DND-41 (cell line): ENCODE data around the gene CPN2.
A peak's percentile ranks its signal among the peaks of the same experiment; 100 is the strongest.

Experiments
- ATAC-seq: fragments of 200-7000 bp; cut with Tn5 transposase; 3 replicates; pipeline ENCODE4 v1.9.1; 2021; ENCODE audit warnings: low read depth; ENCODE audit not compliant: insufficient read depth
- DNase-seq: peaks from one replicate; pipeline ENCODE4 v3.0.0-alpha.2; 2020
- H2AFZ ChIP-seq: 2 replicates; pipeline ENCODE4 v1.6.0; 2012; ENCODE audit warnings: low read depth, low read length
- H3K27ac ChIP-seq: 2 replicates; pipeline ENCODE4 v1.5.1; 2012; ENCODE audit warnings: low read length, inconsistent platforms
- H3K27me3 ChIP-seq: fragments of 200-600 bp; sonication (generic); 2 replicates; pipeline ENCODE4 v1.6.0; 2012; ENCODE audit warnings: low read length, mild to moderate bottlenecking, inconsistent platforms; ENCODE audit not compliant: insufficient read depth, poor library complexity
- H3K36me3 ChIP-seq: 2 replicates; pipeline ENCODE4 v1.5.1; 2012; ENCODE audit warnings: low read length, inconsistent platforms; ENCODE audit not compliant: insufficient read depth
- H3K4me1 ChIP-seq: 2 replicates; pipeline ENCODE4 v1.5.1; 2012; ENCODE audit warnings: mild to moderate bottlenecking, low read length; ENCODE audit not compliant: insufficient read depth
- H3K4me2 ChIP-seq: 2 replicates; pipeline ENCODE4 v1.6.0; 2012; ENCODE audit warnings: mild to moderate bottlenecking, moderate library complexity, low read length, inconsistent platforms; ENCODE audit not compliant: insufficient read depth
- H3K4me3 ChIP-seq, 2 experiments: fragments of 200-600 bp in 1 of 2; shearing (Covaris generic) in 1 of 2; 2 replicates each; pipeline ENCODE4 v1.5.1; 2012 to 2016; ENCODE audit warnings: inconsistent platforms in 2 of 2, low read length in 2 of 2, mild to moderate bottlenecking in 2 of 2, low read depth in 1 of 2, moderate library complexity in 1 of 2
- H3K79me2 ChIP-seq: 2 replicates; pipeline ENCODE4 v1.6.0; 2012; ENCODE audit warnings: low read length, inconsistent platforms; ENCODE audit not compliant: insufficient read depth
- H3K9ac ChIP-seq: 2 replicates; pipeline ENCODE4 v1.6.0; 2012; ENCODE audit warnings: low read depth, mild to moderate bottlenecking, inconsistent platforms, low read length, moderate library complexity
- H3K9me3 ChIP-seq: 2 replicates; pipeline ENCODE4 v1.5.1; 2012; ENCODE audit warnings: low read length, moderate library complexity, mild to moderate bottlenecking, inconsistent platforms; ENCODE audit not compliant: insufficient read depth, severe bottlenecking
- H4K20me1 ChIP-seq: 2 replicates; pipeline ENCODE4 v1.6.0; 2012; ENCODE audit warnings: low read length; ENCODE audit not compliant: insufficient read depth
- EZH2 ChIP-seq: IDR thresholded peaks from 3 replicates; pipeline ENCODE4 v1.6.1; 2012; ENCODE audit warnings: borderline replicate concordance, low read depth, mild to moderate bottlenecking, moderate library complexity, low read length, inconsistent platforms; ENCODE audit not compliant: severe bottlenecking
- TF ChIP-seq, protein P1 (sequence below): IDR thresholded peaks from 2 replicates; pipeline ENCODE4 v1.5.1; 2012; ENCODE audit warnings: borderline replicate concordance, low read length, moderate library complexity, mild to moderate bottlenecking; ENCODE audit not compliant: poor library complexity, severe bottlenecking; ENCODE audit errors: extremely low read depth

The CPN2 gene

DNA sequence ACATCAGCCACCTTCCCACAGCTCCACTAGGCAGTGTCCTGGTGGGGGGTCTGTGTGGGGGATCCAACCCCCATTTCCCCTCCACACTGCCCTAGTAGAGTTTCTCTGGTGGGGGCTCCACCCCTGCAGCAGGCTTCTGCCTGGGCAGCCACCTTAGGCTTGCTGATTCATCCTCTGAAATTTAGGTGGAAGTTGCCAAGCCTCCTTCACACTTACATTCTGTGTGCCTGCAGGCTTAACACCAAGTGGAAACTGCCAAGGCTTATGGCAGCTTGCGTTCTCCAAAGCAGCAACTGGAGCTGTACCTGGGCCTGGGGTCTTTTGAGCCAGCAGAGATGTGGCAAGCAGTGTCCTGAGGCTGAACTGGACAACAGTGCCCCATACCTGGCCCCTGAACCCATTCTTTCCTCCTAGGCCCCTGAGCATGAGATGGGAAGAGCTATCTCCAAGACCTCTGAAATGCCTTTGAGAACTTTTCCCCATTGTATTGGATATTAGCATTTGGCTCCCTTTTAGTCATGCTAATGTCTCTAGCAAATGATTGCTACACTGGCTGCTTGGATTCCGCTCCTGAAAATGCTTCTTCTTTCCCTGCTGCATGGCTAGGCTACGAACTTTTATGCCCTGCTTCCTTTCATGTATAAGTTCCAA lies 32.5 kb downstream of the CPN2 start:
- Histone ChIP-seq H3K27ac (no peak overlapping the region), H3K79me2 (no peaks in the 10 kb centered on the region), H4K20me1 (no peaks in the 10 kb centered on the region), H3K4me2 (no peak overlapping the region), H3K36me3 (no peaks in the 10 kb centered on the region), H3K27me3 (peaks cover 6% of the 10 kb centered on the region), H3K9ac (no peak overlapping the region), H3K9me3 (peaks cover 10% of the 10 kb centered on the region), H3K4me3 (no peak overlapping the region), H3K4me1 (peaks cover 16% of the 10 kb centered on the region), H2AFZ (no peak overlapping the region)
- TF ChIP-seq EZH2 = no peak
- TF ChIP-seq, protein P1, sequence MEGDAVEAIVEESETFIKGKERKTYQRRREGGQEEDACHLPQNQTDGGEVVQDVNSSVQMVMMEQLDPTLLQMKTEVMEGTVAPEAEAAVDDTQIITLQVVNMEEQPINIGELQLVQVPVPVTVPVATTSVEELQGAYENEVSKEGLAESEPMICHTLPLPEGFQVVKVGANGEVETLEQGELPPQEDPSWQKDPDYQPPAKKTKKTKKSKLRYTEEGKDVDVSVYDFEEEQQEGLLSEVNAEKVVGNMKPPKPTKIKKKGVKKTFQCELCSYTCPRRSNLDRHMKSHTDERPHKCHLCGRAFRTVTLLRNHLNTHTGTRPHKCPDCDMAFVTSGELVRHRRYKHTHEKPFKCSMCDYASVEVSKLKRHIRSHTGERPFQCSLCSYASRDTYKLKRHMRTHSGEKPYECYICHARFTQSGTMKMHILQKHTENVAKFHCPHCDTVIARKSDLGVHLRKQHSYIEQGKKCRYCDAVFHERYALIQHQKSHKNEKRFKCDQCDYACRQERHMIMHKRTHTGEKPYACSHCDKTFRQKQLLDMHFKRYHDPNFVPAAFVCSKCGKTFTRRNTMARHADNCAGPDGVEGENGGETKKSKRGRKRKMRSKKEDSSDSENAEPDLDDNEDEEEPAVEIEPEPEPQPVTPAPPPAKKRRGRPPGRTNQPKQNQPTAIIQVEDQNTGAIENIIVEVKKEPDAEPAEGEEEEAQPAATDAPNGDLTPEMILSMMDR = no peak
- ATAC-seq (no peak), DNase-seq (no peak)

GRCh38 chr3:194316918-194317317 lies 34.2 kb downstream of the CPN2 start:
- H3K4me1 ChIP-seq = peaks cover 33% of the 10 kb centered on the region
- ATAC-seq (no peak), DNase-seq (no peak)
- H3K27me3 ChIP-seq = peaks cover 6% of the 10 kb centered on the region
- peaks cover 10% of the 10 kb centered on the region for H3K9me3 ChIP-seq
- H2AFZ ChIP-seq = no peak overlapping the region
- no peak overlapping the region for H3K4me2 ChIP-seq
- no peaks in the 10 kb centered on the region for H3K79me2 ChIP-seq
- H3K9ac ChIP-seq = no peak overlapping the region
- no peak overlapping the region for H3K4me3 ChIP-seq
- TF ChIP-seq EZH2 = no peak
- TF ChIP-seq, protein P1 = no peak
- H3K36me3 ChIP-seq = no peaks in the 10 kb centered on the region
- H4K20me1 ChIP-seq = no peaks in the 10 kb centered on the region
- H3K27ac ChIP-seq = no peak overlapping the region

- DNase-seq = no peak
Measured at GRCh38 chr3:194315965-194316361, 35.2 kb downstream of the CPN2 start.

More at GRCh38 chr3:194315965-194316361, 35.2 kb downstream of the CPN2 start:
- Histone ChIP-seq H3K79me2 (no peaks in the 10 kb centered on the region), H3K27ac (no peak overlapping the region), H4K20me1 (no peaks in the 10 kb centered on the region), H3K4me2 (peak overlapping the region; percentile 84), H3K36me3 (no peaks in the 10 kb centered on the region), H3K27me3 (peaks cover 6% of the 10 kb centered on the region), H2AFZ (peak overlapping the region; percentile 50; the same call in 1 of the 2 replicates), H3K4me3 (peak overlapping the region in 1 of 2 experiments; percentile 54; a peak in 2 of 4 replicates), H3K4me1 (peaks cover 39% of the 10 kb centered on the region), H3K9me3 (peaks cover 10% of the 10 kb centered on the region), H3K9ac (peak overlapping the region; percentile 47; the same call in 1 of the 2 replicates)
- TF ChIP-seq, protein P1 = no peak
- no peak for TF ChIP-seq EZH2
- peak; percentile 54 for ATAC-seq
